GM20431 (cell line): ENCODE data around the gene GALNT9.
"Not testable (repeated sequence)": the region's sequence is repeated elsewhere in the genome, so short reads cannot be mapped to it uniquely, and the experiment has no call there.

Source experiments
- in situ Hi-C: fragments of 300-500 bp; cut with MseI, MboI; formaldehyde crosslinking; loops from one replicate; pipeline ENCODE4 v1.15.0; 2020; ENCODE audit warnings: low sequenced_read_pairs; ENCODE audit not compliant: unreplicated experiment

The GALNT9 gene

GRCh38 chr12:132156573-132157325 is 172.6 kb downstream of the GALNT9 start:
- in situ Hi-C loops, result no loop called here

DNA sequence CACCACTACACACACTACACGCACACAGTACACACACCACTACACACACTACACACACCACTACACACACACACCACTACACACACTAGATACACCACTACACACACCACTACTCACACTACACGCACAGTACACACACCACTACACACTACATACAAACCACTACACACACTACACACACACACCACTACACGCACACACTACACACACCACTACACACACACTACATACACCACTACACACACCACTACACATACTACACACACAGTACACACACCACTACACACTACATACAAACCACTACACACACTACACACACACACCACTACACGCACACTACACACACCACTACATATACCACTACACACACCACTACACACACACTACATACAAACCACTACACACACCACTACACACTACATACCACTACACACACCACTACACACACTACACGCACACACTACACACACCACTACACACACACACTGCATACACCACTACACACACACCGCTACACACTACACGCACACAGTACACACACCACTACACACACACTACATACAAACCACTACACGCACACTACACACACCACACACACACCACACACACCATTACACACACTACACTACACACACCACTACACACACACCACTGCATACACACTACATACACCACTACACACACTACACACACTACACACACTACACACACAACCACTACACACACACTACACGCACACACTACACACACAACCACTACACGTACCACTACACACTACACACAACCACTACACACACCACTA is 173.4 kb downstream of the GALNT9 start:
- in situ Hi-C loops, result no loop called here

- in situ Hi-C loops, result no loop called here
Measured at GRCh38 chr12:132154941-132155770, 174.2 kb downstream of the GALNT9 start.

DNA sequence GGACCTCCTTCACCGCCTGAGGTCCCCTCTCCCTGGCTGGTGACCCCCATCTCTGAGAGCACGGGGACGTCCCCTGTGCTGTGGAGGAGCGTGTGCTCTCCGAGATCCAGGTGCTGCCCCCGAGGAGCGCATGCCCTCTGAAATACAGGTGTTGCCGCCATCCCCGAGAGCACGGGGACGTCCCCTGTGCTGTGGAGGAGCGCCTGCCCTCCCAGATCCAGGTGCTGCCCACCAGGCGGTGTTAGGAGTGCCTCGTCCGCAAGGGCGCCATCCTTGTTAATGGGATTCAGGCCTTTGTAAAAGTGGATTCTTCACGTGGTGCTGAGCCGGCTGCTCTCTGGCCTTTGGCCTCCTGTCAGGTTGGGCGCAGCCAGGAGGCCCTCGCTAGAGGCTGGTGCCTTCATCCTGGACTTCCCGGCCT is 175.0 kb downstream of the GALNT9 start:
- in situ Hi-C loops, result no loop called here

GRCh38 chr12:132153501-132154340 is 175.7 kb downstream of the GALNT9 start:
- in situ Hi-C loops, result no loop called here

DNA sequence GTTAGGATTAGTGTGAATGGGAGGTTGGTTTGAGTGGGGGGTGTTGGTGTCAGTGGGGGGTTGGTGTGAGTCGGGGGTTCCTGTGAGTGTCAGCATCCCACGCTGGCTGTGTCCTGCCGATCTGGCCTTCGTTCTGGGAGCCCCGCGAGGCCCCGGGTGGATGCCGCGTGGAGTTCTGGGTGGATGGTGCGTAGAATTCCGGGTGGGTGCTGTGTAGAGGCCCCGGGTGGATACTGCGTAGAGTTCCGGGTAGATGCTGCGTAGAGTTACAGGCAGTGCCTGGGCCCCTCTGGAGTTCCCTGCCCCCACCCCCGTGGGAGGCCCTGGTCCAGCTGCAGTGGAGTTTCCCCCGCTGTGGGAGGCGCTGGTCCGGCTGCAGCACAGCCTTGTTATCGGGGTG is 176.4 kb downstream of the GALNT9 start:
- in situ Hi-C loops, result no loop called here

DNA sequence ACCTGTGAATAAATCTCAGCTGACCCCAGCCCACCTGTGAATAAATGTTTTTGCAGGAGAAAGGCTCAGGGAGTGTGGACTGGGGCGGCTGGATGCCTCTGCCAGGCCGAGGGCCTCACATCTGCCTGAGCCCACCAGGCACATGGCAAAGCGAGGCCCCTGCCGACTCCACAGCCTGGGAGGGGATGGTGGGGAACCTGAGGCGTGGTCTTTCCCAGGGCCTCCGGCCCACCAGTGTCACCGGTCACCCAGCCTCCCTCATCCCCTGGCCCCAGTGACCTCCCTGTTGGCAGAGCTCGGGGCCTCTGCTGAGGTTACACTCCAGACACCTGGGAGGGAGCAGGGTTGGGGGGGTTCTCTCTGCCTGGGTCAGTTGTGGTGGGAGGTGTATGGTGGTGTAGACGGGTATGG is 177.0 kb downstream of the GALNT9 start:
- in situ Hi-C loops, result no loop called here

- in situ Hi-C loops, result no loop called here
Measured at GRCh38 chr12:132151766-132152410, 177.5 kb downstream of the GALNT9 start.

DNA sequence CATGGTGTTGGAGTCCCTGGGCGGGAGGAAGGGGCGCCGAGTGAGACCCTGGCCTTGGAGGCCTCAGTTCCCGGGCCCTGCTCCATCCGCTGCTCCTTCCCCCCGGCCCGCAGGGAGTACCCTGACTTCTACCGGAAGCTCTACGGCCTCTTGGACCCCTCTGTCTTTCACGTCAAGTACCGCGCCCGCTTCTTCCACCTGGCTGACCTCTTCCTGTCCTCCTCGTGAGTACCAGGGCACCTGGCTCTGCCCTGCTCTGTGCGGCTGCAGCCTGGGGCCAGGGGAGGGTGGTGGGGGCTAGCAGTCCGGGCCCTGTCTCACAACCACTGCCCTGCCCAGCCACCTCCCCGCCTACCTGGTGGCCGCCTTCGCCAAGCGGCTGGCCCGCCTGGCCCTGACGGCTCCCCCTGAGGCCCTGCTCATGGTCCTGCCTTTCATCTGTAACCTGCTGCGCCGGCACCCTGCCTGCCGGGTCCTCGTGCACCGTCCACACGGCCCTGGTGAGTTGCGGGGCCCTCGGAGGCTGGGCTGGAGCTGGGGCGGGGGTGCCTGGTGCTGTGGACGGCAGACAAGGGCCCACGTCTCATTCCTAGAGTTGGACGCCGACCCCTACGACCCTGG is 178.1 kb downstream of the GALNT9 start:
- in situ Hi-C loops, result no loop called here

DNA sequence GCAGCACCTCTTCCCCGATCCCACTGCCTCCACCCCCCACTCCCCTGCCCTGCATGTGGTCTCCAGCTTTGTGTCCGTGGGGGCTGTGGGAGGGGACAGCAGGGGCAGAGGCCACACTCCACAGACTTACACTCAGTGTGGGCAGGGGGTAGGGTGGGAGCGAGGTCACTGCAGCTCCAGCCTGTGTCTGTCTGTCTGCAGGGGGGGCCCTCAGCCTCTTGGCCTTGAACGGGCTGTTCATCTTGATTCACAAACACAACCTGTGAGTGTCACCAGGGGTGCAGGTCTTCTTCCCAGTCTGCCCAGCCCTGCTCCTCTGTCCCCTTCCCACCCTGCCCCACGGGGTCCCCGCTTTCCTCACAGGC is 178.6 kb downstream of the GALNT9 start:
- in situ Hi-C loops, result no loop called here

DNA sequence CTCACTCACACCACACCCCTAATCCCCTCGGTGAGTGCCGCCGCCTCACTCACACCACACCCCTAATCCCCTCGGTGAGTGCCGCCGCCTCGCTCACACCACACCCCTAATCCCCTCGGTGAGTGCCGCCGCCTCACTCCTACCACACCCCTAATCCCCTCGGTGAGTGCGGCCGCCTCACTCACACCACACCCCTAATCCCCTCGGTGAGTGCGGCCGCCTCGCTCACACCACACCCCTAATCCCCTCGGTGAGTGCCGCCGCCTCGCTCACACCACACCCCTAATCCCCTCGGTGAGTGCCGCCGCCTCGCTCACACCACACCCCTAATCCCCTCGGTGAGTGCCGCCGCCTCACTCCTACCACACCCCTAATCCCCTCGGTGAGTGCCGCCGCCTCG is 179.9 kb downstream of the GALNT9 start:
- in situ Hi-C loops, result not testable (repeated sequence)

- in situ Hi-C loops, result no loop called here
Measured at GRCh38 chr12:132148368-132149045, 180.9 kb downstream of the GALNT9 start.

DNA sequence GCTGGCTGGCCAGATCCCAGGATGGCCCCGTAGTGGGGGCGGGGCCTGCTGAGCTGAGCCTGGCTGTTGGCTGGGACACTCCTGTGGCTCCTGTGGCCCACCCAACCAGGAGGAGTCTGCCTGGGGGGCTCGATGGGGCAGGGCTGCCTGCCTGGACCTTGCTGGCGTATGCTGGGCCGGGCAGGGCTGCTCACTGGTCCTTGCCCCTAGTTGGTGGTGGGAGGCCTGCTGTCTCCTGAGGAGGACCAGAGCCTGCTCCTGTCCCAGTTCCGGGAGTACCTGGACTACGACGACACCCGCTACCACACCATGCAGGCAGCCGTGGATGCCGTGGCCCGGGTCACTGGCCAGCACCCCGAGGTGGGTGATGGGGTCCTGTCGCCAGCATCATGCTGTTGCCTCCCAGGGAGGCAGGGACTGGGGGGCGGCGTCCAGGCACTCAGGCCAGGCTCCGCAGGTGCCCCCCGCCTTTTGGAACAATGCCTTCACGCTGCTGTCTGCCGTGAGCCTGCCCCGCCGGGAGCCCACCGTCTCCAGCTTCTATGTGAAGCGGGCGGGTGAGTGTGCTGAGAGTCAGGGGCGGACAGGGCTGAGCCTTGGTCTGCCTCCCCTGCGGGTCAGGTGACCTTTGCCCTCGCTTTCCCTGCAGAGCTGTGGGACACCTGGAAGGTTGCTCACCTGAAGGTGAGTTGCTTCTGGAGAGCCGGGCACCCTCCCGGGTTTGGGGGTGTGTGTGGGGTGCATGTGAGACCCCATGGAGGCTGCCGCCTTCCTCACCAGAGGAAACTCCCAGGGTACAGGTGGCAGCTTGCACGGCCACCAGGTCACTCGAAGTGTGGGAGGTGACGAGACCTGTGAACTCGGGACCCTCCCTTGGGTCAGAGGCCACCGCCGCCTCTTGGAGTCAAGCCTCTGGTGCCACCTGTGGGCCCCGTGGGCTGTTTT is 181.7 kb downstream of the GALNT9 start:
- in situ Hi-C loops, result no loop called here

DNA sequence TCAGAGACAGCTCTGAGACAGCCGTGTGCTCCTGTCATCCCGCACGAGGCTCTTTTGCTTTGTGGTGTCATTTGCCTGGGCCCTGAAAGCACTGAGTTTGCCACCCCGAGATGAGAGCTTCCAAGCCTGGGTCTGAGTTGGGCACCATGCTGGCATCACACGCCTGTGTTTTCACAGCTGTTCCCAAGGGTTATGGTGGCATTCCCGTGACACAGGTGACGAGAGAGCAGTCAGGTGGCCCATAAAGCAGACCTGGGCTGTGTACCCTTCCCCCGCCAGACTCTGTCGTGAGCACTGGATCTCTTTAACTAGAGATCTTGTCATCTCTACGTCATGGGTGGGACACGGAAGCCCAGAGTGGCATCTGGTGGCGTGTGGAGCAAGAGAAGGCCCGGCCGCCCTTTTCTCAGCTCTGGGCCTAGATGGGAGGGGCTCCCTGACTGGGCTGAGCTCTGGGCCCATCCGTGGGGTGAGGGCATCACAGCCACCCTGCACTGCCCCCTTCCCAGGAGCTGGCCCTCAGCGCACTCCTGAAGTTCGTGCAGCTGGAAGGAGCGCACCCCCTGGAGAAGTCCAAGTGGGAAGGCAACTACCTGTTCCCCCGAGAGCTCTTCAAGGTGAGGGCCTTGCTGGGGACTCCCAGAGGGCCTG is 182.5 kb downstream of the GALNT9 start:
- in situ Hi-C loops, result no loop called here
